HL-60 (cell line): Measurements from ENCODE around the gene ZAP70.

Experiments used
- DNase-seq, 2 experiments: peaks; one replicate each; pipeline ENCODE4 v3.0.0-alpha.2; 2010 to 2020; ENCODE audit warnings: low read depth in 1 of 2, low spot score in 1 of 2
- H3K27ac ChIP-seq: fragments of 250-450 bp; sonication (Bioruptor Pico); replicated peaks from 2 replicates; pipeline ENCODE4 v1.5.1; 2020; ENCODE audit warnings: mild to moderate bottlenecking, moderate library complexity
- H3K27me3 ChIP-seq: fragments of 250-450 bp; sonication (Bioruptor Pico); 2 replicates; pipeline ENCODE4 v1.5.1; 2021; ENCODE audit warnings: mild to moderate bottlenecking, moderate library complexity; ENCODE audit not compliant: insufficient read depth, poor library complexity, severe bottlenecking
- H3K4me3 ChIP-seq: replicated peaks from 2 replicates; pipeline ENCODE4 v1.5.1; 2011; ENCODE audit warnings: mild to moderate bottlenecking, control low read depth, low read length; ENCODE audit not compliant: insufficient read depth
- GABPA ChIP-seq: IDR thresholded peaks from 2 replicates; pipeline ENCODE4 v1.6.1; 2012; ENCODE audit warnings: low read depth
- POLR2AphosphoS5 ChIP-seq: IDR thresholded peaks from 2 replicates; pipeline ENCODE4 v1.6.1; 2012; ENCODE audit warnings: low read depth
- SPI1 ChIP-seq: IDR thresholded peaks from 2 replicates; pipeline ENCODE4 v1.6.1; 2012; ENCODE audit warnings: low read depth, mild to moderate bottlenecking, borderline replicate concordance
- TF ChIP-seq, protein P1 (sequence below): IDR thresholded peaks from 2 replicates; pipeline ENCODE4 v1.6.1; 2012; ENCODE audit warnings: low read depth; ENCODE audit not compliant: insufficient replicate concordance
- TF ChIP-seq, protein P2 (sequence below): IDR thresholded peaks from one replicate; pipeline ENCODE4 v1.5.1; 2011; ENCODE audit warnings: low read length, control low read depth, inconsistent platforms; ENCODE audit not compliant: insufficient read depth

ZAP70 gene

DNA sequence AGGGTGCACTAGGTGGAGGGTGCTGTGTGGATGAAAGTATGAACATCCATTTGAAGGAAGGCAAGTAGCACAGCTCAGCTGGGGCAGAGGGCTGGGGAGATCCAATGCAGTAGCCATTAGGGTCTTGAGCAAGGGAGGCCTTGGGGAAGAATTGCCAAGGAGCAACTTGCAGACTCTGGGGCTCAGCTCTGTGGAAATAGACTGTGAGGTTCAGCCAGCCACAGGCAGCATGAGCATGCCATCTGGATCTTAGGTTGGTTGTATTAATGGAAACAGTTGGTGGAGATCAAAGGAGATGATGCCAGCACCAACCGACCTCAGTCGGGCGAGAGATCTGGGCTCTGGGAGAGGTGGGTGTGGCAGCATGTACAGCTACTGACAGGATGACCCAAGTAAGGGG lies 5.6 kb downstream of the ZAP70 start:
- Histone ChIP-seq H3K27ac (peak overlapping the region; percentile 57), H3K4me3 (no peak overlapping the region), H3K27me3 (no peaks in the 10 kb centered on the region)
- TF ChIP-seq SPI1 (no peak), POLR2AphosphoS5 (no peak), GABPA (no peak)
- TF ChIP-seq, protein P1, sequence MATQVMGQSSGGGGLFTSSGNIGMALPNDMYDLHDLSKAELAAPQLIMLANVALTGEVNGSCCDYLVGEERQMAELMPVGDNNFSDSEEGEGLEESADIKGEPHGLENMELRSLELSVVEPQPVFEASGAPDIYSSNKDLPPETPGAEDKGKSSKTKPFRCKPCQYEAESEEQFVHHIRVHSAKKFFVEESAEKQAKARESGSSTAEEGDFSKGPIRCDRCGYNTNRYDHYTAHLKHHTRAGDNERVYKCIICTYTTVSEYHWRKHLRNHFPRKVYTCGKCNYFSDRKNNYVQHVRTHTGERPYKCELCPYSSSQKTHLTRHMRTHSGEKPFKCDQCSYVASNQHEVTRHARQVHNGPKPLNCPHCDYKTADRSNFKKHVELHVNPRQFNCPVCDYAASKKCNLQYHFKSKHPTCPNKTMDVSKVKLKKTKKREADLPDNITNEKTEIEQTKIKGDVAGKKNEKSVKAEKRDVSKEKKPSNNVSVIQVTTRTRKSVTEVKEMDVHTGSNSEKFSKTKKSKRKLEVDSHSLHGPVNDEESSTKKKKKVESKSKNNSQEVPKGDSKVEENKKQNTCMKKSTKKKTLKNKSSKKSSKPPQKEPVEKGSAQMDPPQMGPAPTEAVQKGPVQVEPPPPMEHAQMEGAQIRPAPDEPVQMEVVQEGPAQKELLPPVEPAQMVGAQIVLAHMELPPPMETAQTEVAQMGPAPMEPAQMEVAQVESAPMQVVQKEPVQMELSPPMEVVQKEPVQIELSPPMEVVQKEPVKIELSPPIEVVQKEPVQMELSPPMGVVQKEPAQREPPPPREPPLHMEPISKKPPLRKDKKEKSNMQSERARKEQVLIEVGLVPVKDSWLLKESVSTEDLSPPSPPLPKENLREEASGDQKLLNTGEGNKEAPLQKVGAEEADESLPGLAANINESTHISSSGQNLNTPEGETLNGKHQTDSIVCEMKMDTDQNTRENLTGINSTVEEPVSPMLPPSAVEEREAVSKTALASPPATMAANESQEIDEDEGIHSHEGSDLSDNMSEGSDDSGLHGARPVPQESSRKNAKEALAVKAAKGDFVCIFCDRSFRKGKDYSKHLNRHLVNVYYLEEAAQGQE = no peak
- TF ChIP-seq, protein P2, sequence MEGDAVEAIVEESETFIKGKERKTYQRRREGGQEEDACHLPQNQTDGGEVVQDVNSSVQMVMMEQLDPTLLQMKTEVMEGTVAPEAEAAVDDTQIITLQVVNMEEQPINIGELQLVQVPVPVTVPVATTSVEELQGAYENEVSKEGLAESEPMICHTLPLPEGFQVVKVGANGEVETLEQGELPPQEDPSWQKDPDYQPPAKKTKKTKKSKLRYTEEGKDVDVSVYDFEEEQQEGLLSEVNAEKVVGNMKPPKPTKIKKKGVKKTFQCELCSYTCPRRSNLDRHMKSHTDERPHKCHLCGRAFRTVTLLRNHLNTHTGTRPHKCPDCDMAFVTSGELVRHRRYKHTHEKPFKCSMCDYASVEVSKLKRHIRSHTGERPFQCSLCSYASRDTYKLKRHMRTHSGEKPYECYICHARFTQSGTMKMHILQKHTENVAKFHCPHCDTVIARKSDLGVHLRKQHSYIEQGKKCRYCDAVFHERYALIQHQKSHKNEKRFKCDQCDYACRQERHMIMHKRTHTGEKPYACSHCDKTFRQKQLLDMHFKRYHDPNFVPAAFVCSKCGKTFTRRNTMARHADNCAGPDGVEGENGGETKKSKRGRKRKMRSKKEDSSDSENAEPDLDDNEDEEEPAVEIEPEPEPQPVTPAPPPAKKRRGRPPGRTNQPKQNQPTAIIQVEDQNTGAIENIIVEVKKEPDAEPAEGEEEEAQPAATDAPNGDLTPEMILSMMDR = no peak
- peak in 1 of 2 experiments; percentile 49 for DNase-seq

DNA sequence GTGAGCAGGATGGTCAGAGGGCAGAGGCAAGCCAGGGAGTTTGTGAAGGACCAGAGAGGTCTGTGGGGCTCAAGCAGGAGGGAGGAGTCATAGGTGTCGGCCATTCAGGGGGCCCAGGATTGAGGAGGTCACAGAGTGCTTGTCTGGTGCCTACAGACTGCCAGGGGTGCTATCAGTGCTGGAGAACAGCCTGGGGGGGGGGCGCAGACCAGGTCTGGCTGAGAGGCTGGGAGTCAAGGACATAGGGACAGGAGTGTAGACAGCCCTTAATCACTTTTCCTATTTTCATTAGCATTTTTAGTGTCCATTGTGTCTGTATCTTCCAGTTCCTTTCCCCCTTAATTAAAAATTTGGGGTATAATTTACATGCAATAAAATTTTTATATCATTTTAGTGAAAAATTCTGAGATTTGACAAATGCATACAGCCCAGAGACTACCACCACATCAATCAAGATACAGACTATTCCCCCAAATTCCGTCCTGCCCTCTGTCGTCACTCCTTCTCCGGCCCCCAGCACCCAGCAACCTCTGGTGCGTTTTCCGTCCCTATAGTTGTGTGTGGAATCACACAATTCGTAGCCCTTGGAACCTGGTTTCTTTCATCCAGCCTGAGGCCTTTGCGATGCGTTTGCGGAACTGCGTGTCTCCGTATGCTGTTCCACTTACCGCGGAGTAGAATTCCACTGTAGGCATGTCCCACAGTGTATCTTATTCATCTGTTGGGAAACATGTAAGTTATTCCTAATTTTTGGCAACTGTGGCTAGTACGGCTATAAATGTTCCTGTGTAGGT lies 6.2 kb downstream of the ZAP70 start:
- no peaks in the 10 kb centered on the region for H3K27me3 ChIP-seq
- H3K4me3 ChIP-seq = no peak overlapping the region
- no peak for DNase-seq
- H3K27ac ChIP-seq = peak overlapping the region; percentile 57
- TF ChIP-seq GABPA = no peak
- no peak for TF ChIP-seq SPI1
- TF ChIP-seq, protein P1 = no peak
- TF ChIP-seq, protein P2 = no peak
- no peak for TF ChIP-seq POLR2AphosphoS5

DNA sequence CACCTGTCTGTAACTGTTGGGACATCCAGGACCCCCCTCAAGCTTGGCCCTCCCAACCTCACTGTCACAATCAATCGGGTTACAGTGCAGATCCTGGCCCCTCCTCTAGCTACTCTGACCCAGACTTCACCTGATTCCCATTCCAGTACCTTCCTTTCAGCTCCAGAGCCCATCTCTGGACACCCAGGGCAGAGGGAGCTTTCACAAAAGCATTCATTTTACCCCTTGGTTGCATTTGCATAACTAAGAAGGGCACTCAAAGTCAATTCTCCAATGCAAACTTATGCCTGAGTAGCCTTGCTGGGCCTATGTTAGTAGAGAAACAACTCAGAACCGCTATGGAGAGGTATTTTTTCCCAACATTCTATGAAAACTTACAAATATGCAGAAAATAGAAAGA lies 7.4 kb downstream of the ZAP70 start:
- Histone ChIP-seq H3K4me3 (no peak overlapping the region), H3K27ac (no peak overlapping the region), H3K27me3 (no peaks in the 10 kb centered on the region)
- DNase-seq = no peak
- TF ChIP-seq, protein P1 = no peak
- TF ChIP-seq GABPA = no peak
- TF ChIP-seq, protein P2 = no peak
- no peak for TF ChIP-seq SPI1
- TF ChIP-seq POLR2AphosphoS5 = no peak
